NCI-H748 (cell line): ENCODE data around the gene CYB5R4.
"Not testable (repeated sequence)": the region's sequence is repeated elsewhere in the genome, so short reads cannot be mapped to it uniquely, and the experiment has no call there.

Source experiments
- DNase-seq: peaks from one replicate; lab custom pipeline; 2025; ENCODE audit not compliant: unreplicated experiment; lab: John Stamatoyannopoulos, UW

CYB5R4 gene

DNA sequence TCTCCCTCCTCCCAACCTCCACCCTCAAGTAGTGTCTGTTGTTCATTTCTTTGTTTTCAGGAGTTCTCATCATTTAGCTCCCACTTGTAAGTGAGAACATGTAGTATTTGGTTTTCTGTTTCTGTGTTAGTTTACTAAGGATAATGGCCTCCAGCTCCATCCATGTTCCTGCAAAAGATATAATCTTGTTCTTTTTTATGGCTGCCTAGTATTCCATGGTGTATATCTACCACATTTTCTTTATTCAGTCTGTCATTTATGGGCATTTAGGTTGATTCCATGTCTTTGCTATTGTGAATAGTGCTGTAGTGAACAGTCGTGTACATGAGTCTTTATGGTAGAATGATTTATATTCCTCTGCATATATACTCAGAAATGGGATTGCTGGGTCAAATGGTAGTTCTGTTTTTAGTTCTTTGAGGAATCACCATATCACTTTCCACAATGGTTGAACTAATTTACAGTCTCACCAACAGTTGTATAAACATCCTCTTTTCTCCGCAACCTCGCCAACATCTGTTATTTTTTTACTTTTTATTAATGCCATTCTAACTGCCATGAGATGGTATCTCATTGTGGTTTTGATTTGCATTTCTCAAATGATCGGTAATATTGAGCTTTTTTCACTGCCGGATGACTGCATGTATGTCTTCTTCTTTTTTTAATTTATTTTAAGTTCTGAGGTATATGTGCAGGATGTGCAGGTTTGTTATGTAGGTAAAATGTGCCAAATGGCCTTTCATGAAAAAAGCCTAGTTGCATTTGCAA is 48.3 kb downstream of the CYB5R4 start:
- not testable (repeated sequence) for DNase-seq

- no peak for DNase-seq
Measured at GRCh38 chr6:83908813-83909212, 49.3 kb downstream of the CYB5R4 start.

GRCh38 chr6:83911278-83911677 is 51.8 kb downstream of the CYB5R4 start:
- no peak for DNase-seq

DNA sequence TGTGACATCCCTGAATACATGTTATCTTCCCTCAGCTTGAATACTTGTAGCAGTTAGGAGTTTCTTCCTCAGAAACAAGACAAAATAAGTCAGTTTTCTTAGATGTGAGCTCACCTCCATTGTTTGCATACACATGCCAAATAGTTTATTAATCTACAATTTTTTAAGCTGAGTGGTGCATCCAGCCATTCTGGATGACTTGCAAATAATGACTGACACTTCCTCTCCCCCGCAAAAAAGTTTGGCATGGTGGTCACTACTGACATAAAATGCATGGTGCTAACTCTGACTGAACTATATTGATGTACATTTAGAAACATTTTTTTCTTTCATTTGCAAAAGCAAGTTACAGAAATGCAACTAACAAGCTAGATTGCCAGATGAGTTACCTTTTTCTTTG is 55.5 kb downstream of the CYB5R4 start:
- DNase-seq: no peak

- DNase-seq: no peak
Measured at GRCh38 chr6:83917001-83917400, 57.5 kb downstream of the CYB5R4 start.

- DNase-seq: no peak
Measured at GRCh38 chr6:83920017-83920416, 60.5 kb downstream of the CYB5R4 start.

- no peak for DNase-seq
Measured at GRCh38 chr6:83921315-83921714, 61.8 kb downstream of the CYB5R4 start.

DNA sequence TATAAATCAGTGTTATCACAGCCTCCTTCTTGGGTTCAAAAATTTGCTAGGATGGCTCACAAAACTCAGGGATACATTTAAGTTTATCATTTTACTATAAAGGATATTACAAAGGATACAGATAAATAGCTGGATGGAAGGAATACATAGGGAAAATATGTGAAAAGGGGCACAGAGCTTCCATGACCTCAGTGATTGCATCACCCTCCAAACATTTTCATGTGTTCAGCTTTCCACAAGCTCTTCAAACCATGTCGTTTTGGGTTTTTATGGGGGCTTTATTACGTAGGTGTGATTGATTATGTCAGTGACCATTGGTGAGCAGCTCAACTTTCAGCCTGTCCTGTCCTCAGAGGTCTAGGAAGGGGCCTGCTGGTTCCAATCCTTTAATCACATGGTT is 68.0 kb downstream of the CYB5R4 start:
- DNase-seq: no peak

GRCh38 chr6:83928286-83928685 is 68.8 kb downstream of the CYB5R4 start:
- DNase-seq: no peak

- not testable (repeated sequence) for DNase-seq
Measured at GRCh38 chr6:83946201-83946833, 86.8 kb downstream of the CYB5R4 start.

- not testable (repeated sequence) for DNase-seq
Measured at GRCh38 chr6:83947983-83948382, 88.5 kb downstream of the CYB5R4 start.

GRCh38 chr6:83948851-83949250 is 89.4 kb downstream of the CYB5R4 start:
- DNase-seq: no peak

GRCh38 chr6:83951423-83951822 is 91.9 kb downstream of the CYB5R4 start:
- DNase-seq: not testable (repeated sequence)

DNA sequence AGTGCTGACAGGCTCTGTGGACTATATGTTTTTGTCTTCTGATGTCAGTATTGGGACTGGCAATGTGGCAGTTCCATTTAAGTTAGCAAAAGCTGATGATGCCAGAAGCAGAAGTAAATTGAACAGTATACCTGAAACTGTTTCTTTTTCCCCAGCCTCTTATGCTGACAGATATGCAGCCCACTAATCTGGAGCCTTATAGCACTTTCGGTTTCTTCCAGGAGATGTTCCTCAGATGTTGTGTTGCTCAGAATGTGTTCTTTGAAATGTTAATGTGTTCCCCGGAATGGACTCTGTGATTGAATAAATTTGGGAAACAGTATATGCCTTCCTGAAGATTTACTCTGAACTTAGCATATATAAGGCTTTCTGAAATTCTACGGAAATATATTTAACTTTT is 93.3 kb downstream of the CYB5R4 start:
- no peak for DNase-seq

DNA sequence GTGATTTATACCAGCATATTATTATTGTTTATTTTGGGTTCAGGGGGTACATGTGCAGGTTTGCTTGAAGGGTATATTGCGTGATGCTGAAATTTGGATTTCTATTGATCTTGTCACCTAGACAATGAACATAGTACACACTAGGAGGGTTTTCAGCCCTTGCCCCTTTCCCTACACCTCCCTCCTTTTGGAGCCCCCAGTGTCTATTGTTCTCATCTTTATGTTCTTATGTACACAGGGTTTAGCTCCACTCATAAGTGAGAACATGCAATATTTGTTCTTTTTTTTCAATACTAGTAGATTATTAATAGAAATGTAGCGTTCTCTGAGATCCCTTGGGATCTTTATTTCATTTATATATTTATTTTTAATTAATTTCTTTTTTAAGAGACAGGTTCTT is 94.9 kb downstream of the CYB5R4 start:
- no peak for DNase-seq

GRCh38 chr6:83958241-83958685 is 98.8 kb downstream of the CYB5R4 start:
- DNase-seq: no peak

- DNase-seq: no peak
Measured at GRCh38 chr6:83960664-83961063, 101.2 kb downstream of the CYB5R4 start.

- no peak for DNase-seq
Measured at GRCh38 chr6:83962582-83962981, 103.1 kb downstream of the CYB5R4 start.

- DNase-seq: no peak
Measured at GRCh38 chr6:83966539-83966938, 107.0 kb downstream of the CYB5R4 start.

DNA sequence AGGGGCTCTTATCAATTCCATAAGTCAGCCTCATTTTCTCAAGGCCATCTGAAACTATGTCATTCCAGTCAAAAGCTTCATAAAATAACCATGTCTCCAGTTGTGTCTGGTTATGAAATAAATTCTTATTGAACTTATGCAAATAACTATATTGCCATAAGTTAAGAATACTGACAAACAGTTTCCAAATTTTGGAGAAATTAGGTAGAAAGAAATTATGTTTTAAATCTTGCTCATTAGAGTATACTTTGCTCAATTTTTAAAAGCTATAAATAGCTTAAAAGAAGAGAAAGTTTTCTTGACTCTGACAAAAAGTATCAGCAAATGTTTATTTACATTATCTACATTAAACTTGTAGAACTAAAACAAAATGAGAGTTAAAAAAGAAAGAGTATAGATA is 111.1 kb downstream of the CYB5R4 start:
- DNase-seq: no peak

- DNase-seq: no peak
Measured at GRCh38 chr6:83974409-83975050, 115.0 kb downstream of the CYB5R4 start.
